ENCODE results near the gene GDAP1L1.
"Not testable (repeated sequence)": the region's sequence is repeated elsewhere in the genome, so short reads cannot be mapped to it uniquely, and the experiment has no call there.

GDAP1L1 gene

GRCh38 chr20:44224637-44225036 is 22.5 kb upstream of the GDAP1L1 start:
- in situ Hi-C loops (cut with MboI; ENCODE audit: low sequenced_read_pairs), result no loop called here
- Histone ChIP-seq H3K4me3 (no peak overlapping the region), H3K4me1 (no peaks in the 10 kb centered on the region), H3K36me3 (replicated peaks) (no peaks in the 10 kb centered on the region), H3K27me3 (ENCODE audit: low read depth) (no peaks in the 10 kb centered on the region), H3K9me3 (no peaks in the 10 kb centered on the region)
- DNase-seq (ENCODE audit: low spot score in 2 of 2), result no peak

GRCh38 chr20:44228465-44229258 is 18.4 kb upstream of the GDAP1L1 start:
- H3K4me1 ChIP-seq, result no peaks in the 10 kb centered on the region
- in situ Hi-C loops (cut with MboI; ENCODE audit: low sequenced_read_pairs), result no loop called here
- H3K4me3 ChIP-seq, result no peak overlapping the region
- no peaks in the 10 kb centered on the region for H3K9me3 ChIP-seq
- no peak for DNase-seq (ENCODE audit: low spot score in 2 of 2)
- no peaks in the 10 kb centered on the region for H3K36me3 ChIP-seq (replicated peaks)
- H3K27me3 ChIP-seq (ENCODE audit: low read depth), result no peaks in the 10 kb centered on the region

- H3K27me3 ChIP-seq (ENCODE audit: low read depth), result no peaks in the 10 kb centered on the region
- no peak overlapping the region for H3K4me3 ChIP-seq
- H3K4me1 ChIP-seq, result no peaks in the 10 kb centered on the region
- H3K9me3 ChIP-seq, result no peaks in the 10 kb centered on the region
- in situ Hi-C loops (cut with MboI; ENCODE audit: low sequenced_read_pairs), result no loop called here
- no peak for DNase-seq (ENCODE audit: low spot score in 2 of 2)
- H3K36me3 ChIP-seq (replicated peaks), result no peaks in the 10 kb centered on the region
Observed at GRCh38 chr20:44231193-44231592, 15.9 kb upstream of the GDAP1L1 start.

GRCh38 chr20:44231713-44232468 is 15.2 kb upstream of the GDAP1L1 start:
- Histone ChIP-seq H3K36me3 (replicated peaks) (no peaks in the 10 kb centered on the region), H3K9me3 (no peaks in the 10 kb centered on the region), H3K4me3 (no peak overlapping the region), H3K4me1 (no peaks in the 10 kb centered on the region), H3K27me3 (ENCODE audit: low read depth) (no peaks in the 10 kb centered on the region)
- no peak for DNase-seq (ENCODE audit: low spot score in 2 of 2)
- in situ Hi-C loops (cut with MboI; ENCODE audit: low sequenced_read_pairs), result no loop called here

- H3K4me3 ChIP-seq; H3K27me3 ChIP-seq (ENCODE audit: low read depth); DNase-seq (ENCODE audit: low spot score in 2 of 2); H3K36me3 ChIP-seq (replicated peaks); H3K9me3 ChIP-seq; H3K4me1 ChIP-seq; in situ Hi-C loops (cut with MboI; ENCODE audit: low sequenced_read_pairs): not testable (repeated sequence)
Observed at GRCh38 chr20:44232469-44232856, 14.6 kb upstream of the GDAP1L1 start.

GRCh38 chr20:44233436-44234016 is 13.6 kb upstream of the GDAP1L1 start:
- Histone ChIP-seq H3K36me3 (replicated peaks) (no peaks in the 10 kb centered on the region), H3K9me3 (no peaks in the 10 kb centered on the region), H3K4me1 (no peaks in the 10 kb centered on the region), H3K27me3 (ENCODE audit: low read depth) (no peaks in the 10 kb centered on the region), H3K4me3 (no peak overlapping the region)
- no peak for DNase-seq (ENCODE audit: low spot score in 2 of 2)
- in situ Hi-C loops (cut with MboI; ENCODE audit: low sequenced_read_pairs), result no loop called here

GRCh38 chr20:44234566-44235317 is 12.4 kb upstream of the GDAP1L1 start:
- in situ Hi-C loops (cut with MboI; ENCODE audit: low sequenced_read_pairs), result no loop called here
- H3K4me3 ChIP-seq, result no peak overlapping the region
- no peaks in the 10 kb centered on the region for H3K36me3 ChIP-seq (replicated peaks)
- no peaks in the 10 kb centered on the region for H3K27me3 ChIP-seq (ENCODE audit: low read depth)
- H3K4me1 ChIP-seq, result no peaks in the 10 kb centered on the region
- no peaks in the 10 kb centered on the region for H3K9me3 ChIP-seq
- no peak for DNase-seq (ENCODE audit: low spot score in 2 of 2)

- DNase-seq (ENCODE audit: low spot score in 2 of 2), result no peak
- Histone ChIP-seq H3K4me1 (no peaks in the 10 kb centered on the region), H3K9me3 (no peaks in the 10 kb centered on the region), H3K4me3 (no peak overlapping the region), H3K36me3 (replicated peaks) (no peaks in the 10 kb centered on the region), H3K27me3 (ENCODE audit: low read depth) (no peaks in the 10 kb centered on the region)
- in situ Hi-C loops (cut with MboI; ENCODE audit: low sequenced_read_pairs), result no loop called here
Observed at GRCh38 chr20:44235702-44236101, 11.4 kb upstream of the GDAP1L1 start.

- DNase-seq (ENCODE audit: low spot score in 2 of 2); H3K9me3 ChIP-seq; H3K36me3 ChIP-seq (replicated peaks); H3K27me3 ChIP-seq (ENCODE audit: low read depth); H3K4me1 ChIP-seq; H3K4me3 ChIP-seq; in situ Hi-C loops (cut with MboI; ENCODE audit: low sequenced_read_pairs): not testable (repeated sequence)
Observed at GRCh38 chr20:44236840-44237239, 10.3 kb upstream of the GDAP1L1 start.

GRCh38 chr20:44241796-44242195 is 5.3 kb upstream of the GDAP1L1 start:
- no peak for DNase-seq (ENCODE audit: low spot score in 2 of 2)
- Histone ChIP-seq H3K27me3 (ENCODE audit: low read depth) (no peaks in the 10 kb centered on the region), H3K9me3 (no peaks in the 10 kb centered on the region), H3K4me1 (no peaks in the 10 kb centered on the region), H3K36me3 (replicated peaks) (no peaks in the 10 kb centered on the region), H3K4me3 (no peak overlapping the region)
- in situ Hi-C loops (cut with MboI; ENCODE audit: low sequenced_read_pairs), result no loop called here

- Histone ChIP-seq H3K4me1 (no peaks in the 10 kb centered on the region), H3K4me3 (no peak overlapping the region), H3K9me3 (no peaks in the 10 kb centered on the region), H3K36me3 (replicated peaks) (no peaks in the 10 kb centered on the region), H3K27me3 (ENCODE audit: low read depth) (no peaks in the 10 kb centered on the region)
- in situ Hi-C loops (cut with MboI; ENCODE audit: low sequenced_read_pairs), result no loop called here
- no peak for DNase-seq (ENCODE audit: low spot score in 2 of 2)
Observed at GRCh38 chr20:44245977-44246376, 1.1 kb upstream of the GDAP1L1 start.

- H3K27me3 ChIP-seq (ENCODE audit: low read depth), result no peaks in the 10 kb centered on the region
- in situ Hi-C loops (cut with MboI; ENCODE audit: low sequenced_read_pairs), result no loop called here
- DNase-seq (ENCODE audit: low spot score in 2 of 2), result peak; percentile 7 to 76
- H3K9me3 ChIP-seq, result no peaks in the 10 kb centered on the region
- H3K36me3 ChIP-seq (replicated peaks), result no peaks in the 10 kb centered on the region
- no peaks in the 10 kb centered on the region for H3K4me1 ChIP-seq
- no peak overlapping the region for H3K4me3 ChIP-seq
Observed at GRCh38 chr20:44247586-44248409, 690 bp downstream of the GDAP1L1 start.

GRCh38 chr20:44248410-44248759 is 1.3 kb downstream of the GDAP1L1 start:
- in situ Hi-C loops (cut with MboI; ENCODE audit: low sequenced_read_pairs), result no loop called here
- no peaks in the 10 kb centered on the region for H3K36me3 ChIP-seq (replicated peaks)
- no peak for DNase-seq (ENCODE audit: low spot score in 2 of 2)
- H3K4me1 ChIP-seq, result no peaks in the 10 kb centered on the region
- no peak overlapping the region for H3K4me3 ChIP-seq
- H3K27me3 ChIP-seq (ENCODE audit: low read depth), result no peaks in the 10 kb centered on the region
- H3K9me3 ChIP-seq, result no peaks in the 10 kb centered on the region
